SHP77 treated with DMSO at 0.1 percent for 48 hours (cell line): ENCODE measurements around the gene PIK3IP1.
"Not testable (repeated sequence)": the region's sequence is repeated elsewhere in the genome, so short reads cannot be mapped to it uniquely, and the experiment has no call there.

ENCODE experiments used
- DNase-seq: peaks from one replicate; lab custom pipeline; 2025; lab: John Stamatoyannopoulos, UW

Gene PIK3IP1

GRCh38 chr22:31248965-31249958 lies 43.0 kb downstream of the PIK3IP1 start:
- DNase-seq = no peak

DNA sequence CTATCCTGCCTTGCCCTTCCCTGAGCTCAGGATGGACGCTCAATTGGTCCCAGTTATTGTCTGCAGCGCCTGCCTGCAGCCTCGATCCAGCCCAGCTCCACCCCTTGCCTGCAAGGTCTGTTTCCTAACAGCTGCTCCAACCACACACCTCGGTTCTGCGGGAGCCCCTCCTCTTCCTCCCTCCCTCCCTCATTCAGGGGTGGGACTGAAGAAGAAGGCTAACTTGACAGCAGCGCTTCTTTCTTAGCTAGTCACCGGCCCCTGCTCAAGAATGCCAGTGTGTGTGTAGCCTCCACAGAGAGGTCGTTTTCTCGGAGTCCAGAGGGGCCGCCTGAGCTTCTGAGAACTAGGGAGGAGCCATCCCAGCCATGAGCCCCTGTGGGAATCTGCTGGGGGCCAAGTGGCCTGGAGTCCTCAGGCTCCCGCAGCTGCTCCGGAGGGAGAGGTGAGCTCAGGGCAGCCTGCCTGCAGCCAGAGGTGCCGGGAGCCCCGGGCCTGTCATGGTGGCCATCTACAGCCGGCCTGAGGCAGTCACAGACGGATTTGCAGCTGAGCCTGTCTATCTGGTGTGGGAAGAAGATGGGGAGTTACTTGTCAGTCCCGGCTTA lies 44.0 kb downstream of the PIK3IP1 start:
- DNase-seq = no peak

GRCh38 chr22:31247726-31248125 lies 44.6 kb downstream of the PIK3IP1 start:
- DNase-seq = no peak

DNA sequence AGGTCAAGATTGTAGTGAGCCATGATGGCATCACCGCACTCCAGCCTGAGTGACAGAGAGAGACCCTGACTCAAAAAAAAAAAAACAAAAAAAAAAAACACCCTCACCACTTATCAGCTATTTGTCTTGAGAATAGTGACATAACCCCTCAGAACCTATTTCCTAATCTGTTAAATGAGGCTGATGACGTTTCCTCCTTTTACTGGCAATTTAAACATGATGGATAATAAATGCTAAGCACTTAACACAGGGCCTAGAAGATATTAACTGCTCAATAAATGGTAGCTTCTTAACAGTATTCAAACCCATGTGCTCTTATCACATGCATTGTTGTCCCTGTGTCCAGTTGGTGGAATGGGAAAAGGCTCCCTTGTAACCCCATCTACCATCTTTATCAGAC lies 45.6 kb downstream of the PIK3IP1 start:
- no peak for DNase-seq

DNA sequence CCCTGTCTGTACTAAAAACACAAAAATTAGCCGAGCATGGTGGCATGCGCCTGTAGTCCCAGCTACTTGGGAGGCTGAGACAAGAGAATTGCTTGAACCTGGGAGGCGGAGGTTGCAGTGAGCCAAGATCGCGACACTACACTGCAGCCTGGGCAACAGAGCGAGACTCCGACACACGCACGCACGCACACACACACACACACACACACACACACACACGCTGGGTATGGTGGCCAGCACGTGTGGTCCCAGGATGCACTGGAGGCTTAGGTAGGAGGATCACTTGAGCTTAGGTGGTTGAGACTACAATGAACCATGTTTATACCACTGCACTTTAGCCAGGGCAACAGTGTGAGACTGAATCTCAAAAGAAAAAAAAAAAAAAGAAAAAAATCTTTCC lies 46.3 kb downstream of the PIK3IP1 start:
- DNase-seq = not testable (repeated sequence)

GRCh38 chr22:31244943-31245451 lies 47.3 kb downstream of the PIK3IP1 start:
- DNase-seq = no peak

DNA sequence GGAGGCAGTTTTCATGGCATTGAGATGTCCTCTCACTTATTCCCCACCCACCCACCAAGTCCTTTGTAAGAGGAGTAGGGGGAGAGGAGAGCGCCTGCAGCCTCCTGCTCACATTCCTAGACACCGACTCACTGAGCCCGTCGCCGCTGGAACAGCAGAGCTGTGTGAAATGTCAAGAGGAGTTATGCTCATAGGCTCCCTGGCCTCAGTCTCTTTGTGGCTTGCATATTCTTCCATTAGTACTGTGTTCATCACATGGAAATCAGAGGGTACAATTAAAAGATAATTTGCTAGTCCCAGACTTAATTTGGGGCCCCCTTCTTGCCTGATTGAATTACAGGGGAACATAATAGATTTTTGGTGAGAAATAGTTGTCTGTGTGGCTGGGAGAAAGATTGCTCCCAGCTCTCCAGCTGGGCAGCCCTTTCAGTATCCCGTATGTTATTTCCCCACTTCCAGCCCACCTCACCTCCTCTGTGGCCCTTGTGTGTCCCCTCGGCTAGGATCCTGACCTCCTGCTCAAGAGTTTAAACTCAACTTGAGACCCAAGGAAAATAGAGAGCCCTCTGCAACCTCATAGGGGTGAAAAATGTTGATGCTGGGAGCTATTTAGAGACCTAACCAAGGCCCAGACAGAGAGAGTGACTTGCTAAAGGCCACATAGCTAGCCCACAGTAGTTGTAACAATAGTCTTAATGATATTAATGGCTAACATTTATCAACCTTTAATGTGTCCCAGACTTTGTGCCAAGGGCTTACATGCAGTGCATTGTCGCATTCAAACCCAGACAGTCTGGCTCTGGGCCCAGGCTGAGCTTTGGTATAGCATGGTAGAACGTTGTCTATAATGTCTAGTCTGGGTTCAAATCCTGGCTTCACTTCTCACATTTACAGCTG lies 48.0 kb downstream of the PIK3IP1 start:
- DNase-seq = no peak

DNA sequence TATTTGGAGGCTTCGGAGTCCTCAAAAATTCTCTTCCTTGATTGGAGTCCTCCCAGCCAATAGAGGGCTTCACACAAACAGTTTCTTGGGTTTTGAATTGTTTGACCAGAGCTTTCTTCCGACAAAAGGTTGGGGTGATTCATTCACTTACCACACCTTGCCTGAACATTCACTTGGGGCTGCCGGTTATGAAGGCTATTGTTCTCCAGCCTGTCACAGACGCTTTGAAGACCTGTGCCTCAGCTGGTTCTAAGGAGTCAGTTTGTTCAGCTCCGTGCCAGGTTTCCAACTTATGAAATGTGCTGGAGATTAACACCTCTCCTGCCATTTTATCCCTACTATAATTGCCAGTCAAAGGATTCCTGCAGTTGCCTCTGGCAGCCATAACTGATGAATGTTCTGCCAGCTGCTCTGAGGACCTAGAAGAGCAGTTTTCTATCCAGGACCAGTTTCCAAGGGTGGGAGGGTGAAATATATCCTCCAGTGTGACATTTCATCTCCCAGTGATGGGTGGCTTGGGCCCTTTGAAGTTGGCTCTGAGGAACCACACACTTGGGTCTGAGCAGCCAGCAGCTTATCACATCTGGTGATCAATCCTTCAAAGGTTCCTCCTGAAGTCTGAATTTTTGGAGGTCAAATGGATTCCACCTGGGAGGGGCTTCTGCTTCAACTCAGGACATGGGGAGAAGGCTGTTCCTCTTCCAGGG lies 48.8 kb downstream of the PIK3IP1 start:
- no peak for DNase-seq

- DNase-seq = no peak
These were observed 50.4 kb downstream of the PIK3IP1 start for GRCh38 chr22:31241936-31242335.

DNA sequence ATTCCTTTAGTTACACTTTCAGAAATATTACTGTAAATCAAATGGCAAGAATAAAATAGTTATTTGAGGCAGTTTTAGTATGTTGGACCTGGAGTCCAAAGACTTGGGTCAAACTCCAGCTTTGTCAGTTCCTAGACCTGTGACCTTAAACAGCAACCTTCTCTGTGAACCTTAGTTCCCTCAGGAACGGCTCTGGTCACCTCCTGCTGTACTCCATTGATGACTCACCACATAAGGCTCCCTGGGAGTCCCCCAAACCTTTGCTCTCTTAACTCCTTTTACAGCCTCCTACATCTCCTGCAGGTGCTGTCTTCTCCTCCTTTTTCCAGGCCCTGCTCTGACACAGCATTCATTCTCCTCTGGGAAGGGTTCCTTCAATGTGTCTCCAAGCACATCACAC lies 51.1 kb downstream of the PIK3IP1 start:
- DNase-seq = no peak

GRCh38 chr22:31239771-31240370 lies 52.4 kb downstream of the PIK3IP1 start:
- no peak for DNase-seq

DNA sequence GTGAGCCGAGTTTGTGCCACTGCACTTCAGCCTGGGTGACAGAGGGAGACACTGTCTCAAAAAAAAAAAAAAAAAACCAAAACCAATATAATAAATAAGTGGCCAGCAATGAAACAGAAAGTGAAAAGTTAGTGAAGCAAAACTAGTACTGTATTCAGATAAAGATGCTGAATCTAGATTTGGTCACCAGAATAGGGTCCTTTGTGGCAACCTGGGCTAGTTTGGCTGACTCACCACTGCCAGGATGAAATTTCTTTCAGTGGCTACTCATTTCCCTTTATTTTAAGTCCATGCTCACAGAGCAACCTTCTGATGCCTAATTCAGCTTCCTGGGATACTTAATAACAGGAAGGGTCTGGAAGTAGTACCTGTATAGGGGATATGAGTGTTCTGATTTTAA lies 54.2 kb downstream of the PIK3IP1 start:
- no peak for DNase-seq

DNA sequence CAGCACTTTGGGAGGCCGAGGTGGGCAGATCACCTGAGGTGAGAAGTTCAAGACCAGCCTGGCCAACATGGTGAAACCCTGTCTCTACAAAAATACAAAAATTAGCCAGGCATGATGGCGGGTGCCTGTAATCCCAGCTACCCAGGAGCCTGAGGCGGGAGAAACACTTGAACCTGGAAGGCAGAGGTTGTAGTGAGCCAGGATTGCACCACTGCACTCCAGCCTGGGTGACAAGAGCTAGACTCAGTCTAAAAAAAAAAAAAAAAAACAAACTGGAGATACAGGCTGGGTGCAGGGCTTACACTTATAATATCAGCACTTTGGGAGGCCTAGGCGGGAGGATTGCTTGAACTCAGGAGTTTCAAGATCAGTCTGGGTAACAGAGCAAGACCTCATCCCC lies 56.2 kb downstream of the PIK3IP1 start:
- not testable (repeated sequence) for DNase-seq

DNA sequence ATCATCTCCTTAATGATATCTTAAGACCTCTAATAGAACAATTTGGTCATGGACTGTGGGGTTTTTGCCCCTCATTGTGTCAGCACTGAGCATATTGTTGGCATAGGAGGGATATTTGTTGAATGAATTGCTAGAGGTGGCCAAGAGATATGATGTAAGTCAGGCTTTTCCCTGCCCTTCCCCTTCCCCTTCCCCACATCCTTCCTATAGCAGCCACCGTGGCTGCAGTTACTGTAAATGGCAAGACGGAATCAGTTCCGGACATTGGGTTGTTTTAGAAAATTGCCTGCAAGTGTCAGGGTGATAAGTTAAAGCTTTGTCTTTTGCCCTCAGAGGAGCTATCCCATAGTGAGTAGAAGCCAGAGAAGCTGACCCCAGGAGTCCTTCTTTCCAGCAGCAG lies 57.2 kb downstream of the PIK3IP1 start:
- no peak for DNase-seq

DNA sequence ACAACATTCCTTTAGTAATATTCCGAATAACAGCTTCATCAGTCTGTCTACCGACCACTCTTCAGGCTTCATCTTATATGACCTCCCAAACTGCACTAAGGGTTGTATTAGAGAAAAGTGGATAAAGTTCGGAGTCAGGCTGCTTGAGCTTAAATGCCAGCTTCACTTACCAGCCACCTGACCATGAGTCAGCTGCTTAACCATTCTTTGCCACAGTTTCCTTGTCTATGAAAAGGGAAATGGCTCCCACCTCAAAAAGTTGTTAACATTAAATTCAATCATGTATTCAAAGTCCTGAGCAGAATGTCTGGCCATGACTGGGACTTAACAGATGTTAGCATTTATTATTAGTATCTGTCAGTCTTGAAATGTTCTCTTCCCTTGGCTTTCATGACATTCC lies 59.3 kb downstream of the PIK3IP1 start:
- no peak for DNase-seq
